RPMI8226 (cell line): ENCODE data around the gene KHSRP.
A peak's percentile ranks its signal among the peaks of the same experiment; 100 is the strongest.

Experiments
- DNase-seq: peaks from one replicate; pipeline ENCODE4 v3.0.0-alpha.2; 2015

KHSRP gene

GRCh38 chr19:6392221-6393073 lies 32.2 kb downstream of the KHSRP start:
- no peak for DNase-seq

- DNase-seq: no peak
Measured at GRCh38 chr19:6387372-6387771, 37.2 kb downstream of the KHSRP start.

GRCh38 chr19:6384381-6384780 lies 40.2 kb downstream of the KHSRP start:
- no peak for DNase-seq

DNA sequence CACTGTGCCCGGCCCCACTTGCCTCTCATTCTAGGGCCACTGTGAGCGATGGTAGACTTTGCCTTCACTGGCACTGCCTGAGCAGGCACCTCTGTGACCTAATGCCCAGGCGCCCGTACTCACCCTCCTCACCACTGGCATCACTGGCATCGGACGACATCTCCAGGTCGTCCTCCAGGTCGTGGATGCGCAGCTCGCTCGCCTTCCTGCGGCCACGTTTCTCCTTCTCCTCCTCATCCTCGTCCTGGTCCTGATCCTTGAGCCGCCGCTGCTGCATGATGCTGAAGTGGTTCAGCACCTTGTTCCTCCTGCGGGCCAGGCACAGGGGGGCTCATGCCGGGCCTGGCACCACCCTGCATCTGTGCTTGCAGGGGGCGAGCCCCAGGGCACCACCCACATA lies 41.4 kb downstream of the KHSRP start:
- no peak for DNase-seq

DNA sequence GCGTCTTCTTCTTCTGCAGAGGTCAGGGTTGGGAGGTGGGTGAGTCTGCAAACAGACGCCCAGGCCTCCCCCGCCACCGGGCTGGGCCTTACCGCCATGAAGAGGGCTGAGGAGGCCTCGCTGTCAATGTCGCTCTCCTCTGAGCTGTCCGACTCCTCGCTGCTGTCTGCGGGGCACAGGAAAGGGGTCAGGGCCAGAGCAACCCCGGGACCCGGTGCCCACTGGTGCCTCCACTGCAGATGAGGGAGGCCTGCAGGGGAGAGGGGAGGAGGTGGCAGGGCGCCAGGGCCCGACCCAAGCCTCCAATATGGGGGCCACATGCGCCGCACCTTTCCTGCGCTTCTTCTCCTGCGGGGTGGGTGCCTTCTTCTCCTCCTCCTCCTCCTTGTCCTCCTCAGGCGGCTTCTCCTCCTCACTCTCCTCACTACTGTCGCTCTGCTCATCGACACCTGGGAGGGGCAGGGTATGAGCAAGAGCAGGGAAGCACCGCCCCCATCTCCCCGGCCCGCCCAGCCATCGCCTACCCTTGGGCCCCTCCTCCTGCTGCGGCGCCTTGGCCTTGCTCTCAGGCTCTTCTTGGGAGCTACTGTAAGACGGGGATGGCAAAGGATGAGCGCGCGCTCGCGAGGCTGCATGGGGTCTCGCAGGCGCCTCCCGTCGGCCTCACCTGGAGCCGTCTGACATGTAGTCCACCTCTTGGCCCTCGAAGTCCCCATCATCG lies 43.4 kb downstream of the KHSRP start:
- no peak for DNase-seq

DNA sequence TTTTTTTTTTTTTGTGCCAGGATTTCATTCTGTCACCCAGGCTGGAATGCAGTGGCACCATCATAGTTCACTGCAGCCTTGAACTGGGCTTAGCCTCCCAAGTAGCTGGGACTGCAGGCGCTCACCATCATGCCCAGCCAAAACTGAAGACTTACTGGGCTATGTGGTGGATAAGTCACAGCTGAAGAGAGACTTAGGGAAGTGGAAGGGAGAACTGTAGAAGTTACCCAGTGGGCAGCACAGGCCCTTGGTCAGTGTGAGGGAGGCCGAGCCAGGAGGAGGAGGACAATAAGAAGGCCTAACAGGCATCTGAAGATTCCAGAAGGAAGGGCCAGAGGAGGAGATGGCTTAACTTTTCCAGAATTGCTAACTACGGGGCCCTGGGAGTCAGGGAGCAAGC lies 44.9 kb downstream of the KHSRP start:
- no peak for DNase-seq

DNA sequence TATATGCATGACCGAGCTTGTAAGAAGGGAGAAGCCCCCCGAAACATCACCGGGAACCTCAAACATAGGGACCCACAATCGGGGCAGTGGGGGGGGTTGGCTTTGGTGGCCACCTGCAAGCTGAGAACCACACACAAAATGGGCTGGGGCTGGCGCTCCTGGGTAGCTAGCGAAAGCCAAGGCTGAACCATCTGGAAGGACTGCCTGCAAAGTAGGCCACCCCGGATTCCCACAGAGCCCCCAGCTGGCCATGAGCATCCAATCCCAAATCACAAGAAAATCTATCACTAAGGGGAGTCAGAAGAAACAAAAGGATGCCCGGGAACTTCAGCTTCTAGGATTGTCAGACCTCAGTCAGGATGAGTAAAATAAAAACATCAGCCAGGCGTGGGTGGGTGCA lies 46.1 kb downstream of the KHSRP start:
- no peak for DNase-seq

DNA sequence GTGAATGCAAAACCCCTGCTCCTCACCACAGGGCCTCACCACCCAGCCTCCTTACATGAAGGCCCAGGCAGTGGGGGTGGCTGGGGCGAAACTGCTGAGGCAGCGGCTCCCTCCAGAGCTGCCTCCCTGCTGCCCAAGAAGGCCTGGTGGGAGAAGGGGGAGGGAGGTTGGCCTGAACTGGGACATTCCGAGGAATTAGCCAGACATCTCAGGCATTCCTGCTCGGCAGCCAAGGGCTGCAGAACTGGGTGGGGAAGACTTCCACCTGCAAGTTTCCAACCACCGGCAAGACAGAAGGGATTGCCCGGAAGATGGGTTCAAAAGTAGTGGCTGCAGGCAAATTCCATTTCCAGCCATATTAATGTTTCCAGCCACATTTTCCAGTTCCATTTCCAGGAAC lies 46.6 kb downstream of the KHSRP start:
- no peak for DNase-seq

- no peak for DNase-seq
Measured at GRCh38 chr19:6376512-6377190, 48.0 kb downstream of the KHSRP start.

DNA sequence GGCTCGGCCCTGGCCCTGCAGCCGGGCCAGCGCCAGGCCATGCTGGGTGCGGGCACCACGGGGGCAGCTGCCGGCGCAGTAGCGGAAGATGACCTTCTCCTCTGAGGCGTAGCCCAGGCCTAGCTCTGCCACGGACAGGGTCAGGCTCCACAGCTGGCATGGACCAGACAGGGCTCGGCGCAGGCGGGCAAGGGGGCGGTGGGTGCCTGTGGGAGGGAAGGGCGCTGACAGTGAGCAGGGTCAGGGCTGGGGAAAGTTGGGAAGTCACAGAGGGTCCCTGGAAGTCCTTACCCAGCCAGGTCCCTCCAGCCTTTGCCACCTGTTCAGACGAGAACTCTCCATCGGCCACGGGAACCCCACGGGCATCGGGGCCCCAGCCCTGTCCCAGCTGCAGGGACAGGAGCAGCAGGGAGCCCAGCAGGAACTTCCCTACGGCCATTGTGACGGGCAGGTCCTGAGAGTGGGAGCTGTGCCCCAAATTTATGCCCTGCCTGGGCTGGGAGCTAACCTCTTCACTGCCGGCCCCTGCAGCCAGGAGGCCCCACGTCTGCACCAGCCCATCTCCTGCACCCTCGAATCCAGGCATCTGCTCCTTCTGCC lies 49.1 kb downstream of the KHSRP start, which contains the start of gene PSPN:
TSS of gene PSPN (minus strand) at position 523 of the 600 bp plus-strand sequence. CDS start at position 439, 84 bp downstream.
- no peak for DNase-seq

DNA sequence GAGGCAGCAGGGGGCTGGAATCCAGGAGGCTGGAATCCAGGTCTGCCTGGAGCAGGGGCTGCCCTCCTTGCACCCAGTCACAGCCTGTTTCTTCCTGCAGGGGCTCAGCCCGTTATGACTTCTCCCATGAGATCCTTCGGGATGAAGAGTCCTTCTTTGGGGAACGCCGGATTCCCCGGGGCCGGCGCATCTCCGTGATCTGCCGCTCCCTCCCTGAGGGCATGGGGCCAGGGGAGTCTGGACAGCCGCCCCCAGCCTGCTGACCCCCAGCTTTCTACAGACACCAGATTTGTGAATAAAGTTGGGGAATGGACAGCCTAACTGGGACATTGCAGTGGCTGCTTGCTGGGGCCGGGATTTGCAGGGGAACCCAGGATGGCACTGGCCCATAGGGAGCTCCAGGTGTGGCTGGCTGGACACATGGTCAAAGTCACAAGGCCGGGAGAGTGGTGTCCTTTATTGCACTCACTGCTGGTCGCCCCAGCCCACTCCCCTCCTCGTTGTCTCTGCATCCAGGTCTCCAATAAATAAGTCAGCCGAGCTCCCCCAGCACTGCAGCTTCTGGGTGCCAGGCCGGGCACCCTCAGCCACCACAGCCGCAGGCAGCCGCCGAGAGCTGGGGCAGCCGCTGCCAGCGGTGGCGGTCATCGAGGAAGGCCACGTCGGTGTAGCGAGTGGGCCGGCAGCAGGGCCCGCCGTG lies 49.8 kb downstream of the KHSRP start:
- DNase-seq: no peak

GRCh38 chr19:6374161-6374709 lies 50.4 kb downstream of the KHSRP start:
- DNase-seq: no peak

- DNase-seq: no peak
Measured at GRCh38 chr19:6373813-6374108, 50.9 kb downstream of the KHSRP start.

DNA sequence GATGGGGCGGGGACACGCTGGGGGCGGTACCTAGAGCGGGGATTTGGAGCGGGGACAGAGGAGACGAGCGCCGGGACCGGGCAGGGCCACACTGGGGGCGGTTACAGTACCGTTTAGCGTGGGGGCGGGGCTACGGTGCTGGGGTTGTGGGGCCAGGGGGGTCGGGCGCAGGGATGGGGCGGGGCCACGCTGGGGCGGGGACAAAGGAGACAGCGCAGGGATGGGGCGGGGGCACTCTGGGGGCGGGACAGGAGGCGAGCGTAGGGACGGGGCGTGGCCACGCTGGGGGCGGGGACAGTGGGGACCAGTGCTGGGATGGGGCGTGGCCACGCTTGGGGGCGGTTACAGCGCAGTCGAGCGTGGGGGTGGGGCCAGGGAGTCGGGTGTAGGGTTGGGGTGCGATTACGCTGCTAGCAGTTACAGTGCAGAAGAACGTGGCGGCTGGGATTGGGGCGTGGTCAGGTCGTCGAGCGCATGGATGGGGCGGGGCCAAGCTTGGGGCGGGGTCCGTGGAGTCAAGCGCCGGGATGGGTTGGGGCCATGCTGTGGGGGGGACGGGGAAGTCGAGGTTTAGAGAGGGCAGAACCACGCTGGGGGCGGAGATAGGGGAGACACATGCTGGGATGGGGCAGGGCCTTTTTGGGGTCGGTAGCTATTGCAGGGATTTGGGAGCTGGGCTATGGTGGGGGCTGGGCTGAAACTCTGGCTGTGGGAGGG lies 51.4 kb downstream of the KHSRP start:
- DNase-seq: peak; percentile 98

GRCh38 chr19:6372594-6373095 lies 52.0 kb downstream of the KHSRP start, which contains the start of gene ALKBH7:
TSS of gene ALKBH7 (plus strand) at chr19:6372794. CDS start at chr19:6372821, 27 bp downstream.
- DNase-seq: peak; percentile 100

GRCh38 chr19:6364353-6364752 lies 60.3 kb downstream of the KHSRP start:
- no peak for DNase-seq
